Type B pancreatic cell (in vitro differentiated cells): Measurements from ENCODE around the gene GAB3. TPM values are rescaled to one million over a fixed set of nuclear protein-coding genes. Genes with fewer than 3 reads are reported as not detected.

Source experiments
- DNase-seq: peaks from one replicate; pipeline ENCODE4 v3.0.0; 2021; ENCODE audit warnings: mixed read lengths; ENCODE audit not compliant: unreplicated experiment; ENCODE audit errors: extremely low spot score
- H3K27ac Mint-ChIP-seq: 2 replicates; pipeline ENCODE4 v1.8.0; 2021; ENCODE audit warnings: mild to moderate bottlenecking, mixed read lengths
- H3K27me3 Mint-ChIP-seq: 2 replicates; pipeline ENCODE4 v1.8.0; 2021; ENCODE audit warnings: mixed read lengths
- H3K36me3 Mint-ChIP-seq: 2 replicates; pipeline ENCODE4 v1.8.0; 2021; ENCODE audit warnings: mixed read lengths
- H3K4me1 Mint-ChIP-seq: one replicate; pipeline ENCODE4 v1.8.0; 2021; ENCODE audit warnings: mixed read lengths; ENCODE audit not compliant: unreplicated experiment
- H3K4me3 Mint-ChIP-seq: 2 replicates; pipeline ENCODE4 v1.8.0; 2021; ENCODE audit warnings: mild to moderate bottlenecking, mixed read lengths
- H3K9me3 Mint-ChIP-seq: 2 replicates; pipeline ENCODE4 v1.8.0; 2021; ENCODE audit warnings: mixed read lengths
- CTCF ChIP-seq: fragments of 200-600 bp; sonication (generic); conservative IDR thresholded peaks from 2 replicates; pipeline ENCODE4 v1.5.0; 2021; ENCODE audit warnings: antibody characterized with exemption, mild to moderate bottlenecking
- total RNA-seq: library from RNA; stranded (reverse); gene quantifications from 2 replicates; pipeline ENCODE4 v1.2.1, GENCODE V29; 2021; ENCODE audit warnings: low replicate concordance

GAB3 gene
- total RNA-seq, 1 donor from 2014 or later = 0.19 TPM

- no peak for TF ChIP-seq CTCF
- DNase-seq = no peak
Observed at GRCh38 chrX:154712781-154713740, 37.8 kb downstream of the GAB3 start.

GRCh38 chrX:154711264-154711663 lies 39.6 kb downstream of the GAB3 start:
- Mint-ChIP-seq H3K9me3 (no peaks in the 10 kb centered on the region), H3K4me3 (no peak overlapping the region), H3K27me3 (peaks cover 4% of the 10 kb centered on the region), H3K4me1 (no peaks in the 10 kb centered on the region), H3K27ac (no peak overlapping the region), H3K36me3 (no peaks in the 10 kb centered on the region)
- no peak for TF ChIP-seq CTCF
- DNase-seq = no peak

More at GRCh38 chrX:154712781-154713740, 37.8 kb downstream of the GAB3 start:
- H3K4me1 Mint-ChIP-seq = no peaks in the 10 kb centered on the region
- H3K27ac Mint-ChIP-seq = no peak overlapping the region
- H3K36me3 Mint-ChIP-seq = no peaks in the 10 kb centered on the region
- H3K9me3 Mint-ChIP-seq = no peaks in the 10 kb centered on the region
- peaks cover 4% of the 10 kb centered on the region for H3K27me3 Mint-ChIP-seq
- no peak overlapping the region for H3K4me3 Mint-ChIP-seq

GRCh38 chrX:154710309-154710708 lies 40.6 kb downstream of the GAB3 start:
- Mint-ChIP-seq H3K36me3 (no peaks in the 10 kb centered on the region), H3K27ac (no peak overlapping the region), H3K4me1 (no peaks in the 10 kb centered on the region), H3K4me3 (no peak overlapping the region), H3K27me3 (peaks cover 4% of the 10 kb centered on the region), H3K9me3 (no peaks in the 10 kb centered on the region)
- TF ChIP-seq CTCF = no peak
- no peak for DNase-seq

GRCh38 chrX:154698630-154699248 lies 52.1 kb downstream of the GAB3 start:
- TF ChIP-seq CTCF = no peak
- Mint-ChIP-seq H3K4me1 (no peaks in the 10 kb centered on the region), H3K4me3 (no peak overlapping the region), H3K36me3 (no peaks in the 10 kb centered on the region), H3K9me3 (no peaks in the 10 kb centered on the region), H3K27ac (no peak overlapping the region), H3K27me3 (peaks cover 13% of the 10 kb centered on the region)
- DNase-seq = no peak

GRCh38 chrX:154696676-154697045 lies 54.2 kb downstream of the GAB3 start:
- DNase-seq = no peak
- no peak for TF ChIP-seq CTCF
- Mint-ChIP-seq H3K4me1 (no peaks in the 10 kb centered on the region), H3K36me3 (no peaks in the 10 kb centered on the region), H3K9me3 (no peaks in the 10 kb centered on the region), H3K27ac (no peak overlapping the region), H3K27me3 (peaks cover 4% of the 10 kb centered on the region), H3K4me3 (no peak overlapping the region)
